Activated naive CD8-positive, alpha-beta T cell treated with anti-CD3 and anti-CD28 coated beads, Interleukin-2, amount 10 ng/mL, durations not matched to agents 7 days and 5 days (primary cell): ENCODE data around the gene ARHGEF37. TPM values are rescaled to one million over a fixed set of nuclear protein-coding genes. Genes with fewer than 3 reads are reported as not detected.
"Not testable (repeated sequence)": the region's sequence is repeated elsewhere in the genome, so short reads cannot be mapped to it uniquely, and the experiment has no call there.

Source experiments
- ATAC-seq: fragments of 150-1000 bp; cut with Tn5 transposase; one replicate; pipeline ENCODE4 v1.10.0; 2021; ENCODE audit warnings: low read depth, moderate library complexity
- POLR2A ChIA-PET: fragments of 350-600 bp; sonication (Branson Sonifier 250); formaldehyde crosslinking; loops from one replicate; lab custom pipeline; 2021; ENCODE audit warnings: antibody characterized with exemption; lab: Charles Lee
- DNase-seq: peaks from one replicate; pipeline ENCODE4 v3.0.0; 2021
- H3K27ac Mint-ChIP-seq: one replicate; pipeline ENCODE4 v1.8.0; 2022; ENCODE audit warnings: mild to moderate bottlenecking, mixed read lengths
- H3K27me3 Mint-ChIP-seq: one replicate; pipeline ENCODE4 v1.8.0; 2022; ENCODE audit warnings: mild to moderate bottlenecking, moderate library complexity, mixed read lengths
- H3K36me3 Mint-ChIP-seq: one replicate; pipeline ENCODE4 v1.8.0; 2021; ENCODE audit warnings: mild to moderate bottlenecking, mixed read lengths
- H3K4me1 Mint-ChIP-seq: one replicate; pipeline ENCODE4 v1.8.0; 2021; ENCODE audit warnings: mixed read lengths
- H3K4me3 Mint-ChIP-seq: one replicate; pipeline ENCODE4 v1.8.0; 2022; ENCODE audit warnings: mild to moderate bottlenecking, moderate library complexity, mixed read lengths
- H3K9me3 Mint-ChIP-seq: one replicate; pipeline ENCODE4 v1.8.0; 2021; ENCODE audit warnings: mixed read lengths
- total RNA-seq, 2 experiments: library from RNA; stranded (reverse); gene quantifications; one replicate each; pipeline ENCODE4 v1.2.3, GENCODE V29; 2021

ARHGEF37 gene, protein sequence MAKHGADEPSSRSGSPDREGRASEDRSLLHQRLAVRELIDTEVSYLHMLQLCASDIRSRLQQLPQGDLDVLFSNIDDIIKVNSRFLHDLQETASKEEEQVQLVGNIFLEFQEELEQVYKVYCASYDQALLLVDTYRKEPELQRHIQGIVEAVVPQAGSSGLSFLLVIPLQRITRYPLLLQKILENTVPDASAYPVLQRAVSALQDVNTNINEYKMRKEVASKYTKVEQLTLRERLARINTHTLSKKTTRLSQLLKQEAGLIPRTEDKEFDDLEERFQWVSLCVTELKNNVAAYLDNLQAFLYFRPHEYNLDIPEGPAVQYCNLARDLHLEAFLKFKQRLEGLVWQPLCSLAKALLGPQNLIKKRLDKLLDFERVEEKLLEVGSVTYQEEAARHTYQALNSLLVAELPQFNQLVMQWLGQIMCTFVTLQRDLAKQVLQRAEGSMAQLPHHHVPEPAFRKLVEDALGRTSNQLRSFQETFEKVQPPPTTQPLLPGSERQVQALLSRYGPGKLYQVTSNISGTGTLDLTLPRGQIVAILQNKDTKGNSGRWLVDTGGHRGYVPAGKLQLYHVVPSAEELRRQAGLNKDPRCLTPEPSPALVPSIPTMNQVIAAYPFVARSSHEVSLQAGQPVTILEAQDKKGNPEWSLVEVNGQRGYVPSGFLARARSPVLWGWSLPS
- under 1 TPM; 0.82 to 0.83 TPM for total RNA-seq

DNA sequence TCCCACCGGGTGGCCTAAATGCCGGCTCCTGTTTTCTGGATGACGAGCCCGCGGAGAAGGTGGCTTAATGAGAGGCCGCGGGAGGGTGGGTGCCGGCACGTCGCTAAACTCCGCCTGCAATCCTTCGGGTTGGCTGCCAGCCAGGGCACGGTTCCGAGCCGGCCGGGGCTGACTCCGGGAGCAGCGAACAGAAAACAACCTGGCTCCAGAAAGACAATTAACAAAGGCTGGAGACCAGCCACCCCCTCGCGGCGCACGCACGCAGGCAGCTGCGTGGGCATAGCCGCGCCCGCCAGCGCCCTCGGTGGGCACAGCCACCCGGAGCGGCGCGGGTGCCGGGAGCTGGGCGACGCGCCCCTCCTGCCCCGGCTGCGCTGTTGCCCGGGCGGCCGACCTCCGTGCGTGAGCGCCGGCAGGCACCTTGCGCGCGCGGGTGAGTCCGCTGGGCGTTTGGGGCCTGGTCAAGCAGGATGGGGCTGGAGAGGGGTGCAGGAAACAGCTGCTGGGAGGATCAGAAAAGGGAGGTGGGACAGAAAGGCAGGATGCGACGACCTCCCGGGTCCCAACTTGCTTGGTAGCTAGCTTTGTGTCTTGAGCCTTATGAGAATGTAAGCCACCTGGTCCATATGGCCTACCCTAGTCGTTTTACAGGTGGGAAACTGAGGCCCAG lies at the start of gene ARHGEF37:
Gene ARHGEF37, plus strand, starts transcription at position 307 of the 670 bp plus-strand sequence. CDS start 16,272 bp downstream, outside the sequence.
- POLR2A ChIA-PET = no interaction called here
- H3K27ac Mint-ChIP-seq = peak within 1 kb of the TSS; percentile 30
- H3K9me3 Mint-ChIP-seq = no peaks in the 10 kb centered on the region
- peak within 1 kb of the TSS; percentile 79 for H3K4me3 Mint-ChIP-seq
- peaks cover 3% of the 10 kb centered on the region for H3K36me3 Mint-ChIP-seq
- peaks cover 6% of the 10 kb centered on the region for H3K4me1 Mint-ChIP-seq
- H3K27me3 Mint-ChIP-seq = peaks cover 14% of the 10 kb centered on the region
- ATAC-seq (peak; percentile 81), DNase-seq (peak; percentile 56)

DNA sequence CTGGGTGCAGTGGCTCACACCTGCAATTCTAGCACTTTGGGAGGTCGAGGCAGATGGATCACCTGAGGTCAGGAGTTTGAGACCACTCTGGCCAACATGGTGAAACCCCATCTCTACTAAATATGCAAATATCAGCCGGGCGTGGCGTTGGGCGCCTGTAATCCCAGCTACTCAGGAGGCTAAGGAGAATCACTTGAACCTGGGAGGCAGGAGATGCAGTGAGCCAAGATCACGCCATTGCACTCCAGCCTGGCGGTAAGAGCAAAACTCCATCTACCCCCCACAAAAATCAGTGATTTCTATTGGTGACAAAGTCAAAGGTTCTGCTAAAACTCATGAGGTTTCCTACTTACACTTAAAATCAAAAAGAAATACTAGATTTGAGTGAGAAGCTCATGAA lies 48.9 kb upstream of the ARHGEF37 start:
- H3K4me3 Mint-ChIP-seq = no peak overlapping the region
- H3K4me1 Mint-ChIP-seq = peaks cover 37% of the 10 kb centered on the region
- no peak overlapping the region for H3K27ac Mint-ChIP-seq
- no peaks in the 10 kb centered on the region for H3K9me3 Mint-ChIP-seq
- peaks cover 35% of the 10 kb centered on the region for H3K36me3 Mint-ChIP-seq
- ATAC-seq = no peak
- POLR2A ChIA-PET = no interaction called here
- no peak for DNase-seq
- no peaks in the 10 kb centered on the region for H3K27me3 Mint-ChIP-seq

DNA sequence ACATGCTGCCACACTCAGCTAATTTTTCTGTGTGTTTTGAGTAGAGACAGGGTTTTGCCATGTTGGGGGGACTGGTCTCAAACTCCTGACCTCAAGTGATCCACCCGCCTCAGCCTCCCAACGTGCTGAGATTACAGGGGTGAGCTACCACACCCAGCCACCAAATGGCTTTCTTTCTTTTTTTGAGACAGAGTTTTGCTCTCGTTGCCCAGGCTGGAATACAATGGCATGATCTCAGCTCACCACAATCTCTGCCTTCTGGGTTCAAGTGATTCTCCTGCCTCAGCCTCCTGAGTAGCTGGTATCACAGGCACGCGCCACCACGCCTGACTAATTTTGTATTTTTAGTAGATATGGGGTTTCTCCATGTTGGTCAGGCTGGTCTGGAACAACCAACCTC lies 45.5 kb upstream of the ARHGEF37 start:
- H3K27me3 Mint-ChIP-seq, H3K4me3 Mint-ChIP-seq, H3K9me3 Mint-ChIP-seq, DNase-seq, ATAC-seq, POLR2A ChIA-PET, H3K27ac Mint-ChIP-seq: not testable (repeated sequence)
- Mint-ChIP-seq H3K36me3 (peaks cover 39% of the 10 kb centered on the region), H3K4me1 (peaks cover 29% of the 10 kb centered on the region)

DNA sequence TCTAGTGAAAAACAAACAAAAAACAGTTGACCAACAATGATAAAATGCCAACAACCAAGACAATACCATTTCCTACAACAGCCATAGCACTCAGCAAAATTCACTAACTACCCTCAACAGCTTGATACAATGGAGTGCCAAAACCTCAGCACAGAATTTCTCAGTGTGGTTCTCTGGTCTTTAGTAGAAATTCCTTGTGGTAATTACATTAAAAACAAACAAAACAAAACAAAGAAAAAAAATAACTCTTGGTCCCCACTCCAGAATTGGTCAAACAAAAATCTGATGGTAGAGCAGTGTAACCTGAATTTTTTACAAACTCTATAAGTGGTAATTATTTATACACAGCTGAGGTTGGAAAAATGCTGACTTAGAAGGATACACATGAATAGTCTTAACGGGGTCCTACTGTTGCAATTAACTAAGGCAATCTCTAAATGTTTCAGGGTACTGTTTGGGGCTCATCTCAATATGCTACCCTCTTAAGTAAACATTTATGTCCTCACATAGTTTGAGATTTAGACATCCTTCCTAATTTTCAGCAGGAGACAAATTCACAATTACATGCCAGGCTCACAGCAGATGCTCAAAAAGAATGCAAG lies 43.8 kb upstream of the ARHGEF37 start:
- Mint-ChIP-seq H3K9me3 (no peaks in the 10 kb centered on the region), H3K36me3 (peaks cover 40% of the 10 kb centered on the region)

GRCh38 chr5:149540089-149540488 lies 41.2 kb upstream of the ARHGEF37 start:
- peaks cover 27% of the 10 kb centered on the region for H3K4me1 Mint-ChIP-seq
- H3K4me3 Mint-ChIP-seq = no peak overlapping the region
- H3K9me3 Mint-ChIP-seq = no peaks in the 10 kb centered on the region
- H3K27me3 Mint-ChIP-seq = no peaks in the 10 kb centered on the region
- H3K36me3 Mint-ChIP-seq = peaks cover 29% of the 10 kb centered on the region
- no peak overlapping the region for H3K27ac Mint-ChIP-seq
- ATAC-seq (no peak), DNase-seq (no peak)
- POLR2A ChIA-PET = interaction anchor here (1.8 kb wide), 1 partner anchor 10 kb away, joined by 8 read pairs; no protein-coding TSS in a partner anchor

More for the DNA sequence above, 43.8 kb upstream of the ARHGEF37 start:
- H3K4me3 Mint-ChIP-seq = no peak overlapping the region
- ATAC-seq (no peak), DNase-seq (no peak)
- H3K27ac Mint-ChIP-seq = no peak overlapping the region
- peaks cover 33% of the 10 kb centered on the region for H3K4me1 Mint-ChIP-seq
- POLR2A ChIA-PET = interaction anchor here (2.0 kb wide), 1 partner anchor 13 kb away, joined by 5 read pairs; no protein-coding TSS in a partner anchor
- H3K27me3 Mint-ChIP-seq = no peaks in the 10 kb centered on the region

GRCh38 chr5:149541893-149542292 lies 39.4 kb upstream of the ARHGEF37 start:
- Mint-ChIP-seq H3K27ac (no peak overlapping the region), H3K4me3 (no peak overlapping the region), H3K27me3 (no peaks in the 10 kb centered on the region), H3K4me1 (peaks cover 28% of the 10 kb centered on the region), H3K9me3 (no peaks in the 10 kb centered on the region), H3K36me3 (peaks cover 29% of the 10 kb centered on the region)
- ATAC-seq (no peak), DNase-seq (no peak)
- POLR2A ChIA-PET = interaction anchor here (0.7 to 1.8 kb wide), 2 partner anchors 8 to 101 kb away, joined by 4 to 8 read pairs; no protein-coding TSS in a partner anchor

GRCh38 chr5:149543361-149544027 lies 37.8 kb upstream of the ARHGEF37 start:
- H3K36me3 Mint-ChIP-seq = peaks cover 28% of the 10 kb centered on the region
- POLR2A ChIA-PET = interaction anchor here (0.6 to 1.6 kb wide), 2 partner anchors 29 to 419 kb away, joined by 3 to 4 read pairs; no protein-coding TSS in a partner anchor
- no peaks in the 10 kb centered on the region for H3K9me3 Mint-ChIP-seq
- H3K4me1 Mint-ChIP-seq = peaks cover 32% of the 10 kb centered on the region
- ATAC-seq (no peak), DNase-seq (no peak)
- no peaks in the 10 kb centered on the region for H3K27me3 Mint-ChIP-seq
- no peak overlapping the region for H3K4me3 Mint-ChIP-seq
- no peak overlapping the region for H3K27ac Mint-ChIP-seq

GRCh38 chr5:149544028-149544420 lies 37.3 kb upstream of the ARHGEF37 start:
- peaks cover 30% of the 10 kb centered on the region for H3K36me3 Mint-ChIP-seq
- no peaks in the 10 kb centered on the region for H3K27me3 Mint-ChIP-seq
- DNase-seq (no peak), ATAC-seq (no peak)
- no peak overlapping the region for H3K4me3 Mint-ChIP-seq
- H3K4me1 Mint-ChIP-seq = peaks cover 35% of the 10 kb centered on the region
- no peaks in the 10 kb centered on the region for H3K9me3 Mint-ChIP-seq
- POLR2A ChIA-PET = interaction anchor here (0.6 to 1.6 kb wide), 3 partner anchors 18 to 418 kb away, joined by 3 to 4 read pairs (median 3); no protein-coding TSS in a partner anchor
- H3K27ac Mint-ChIP-seq = no peak overlapping the region

GRCh38 chr5:149545327-149545726 lies 36.0 kb upstream of the ARHGEF37 start:
- no peak overlapping the region for H3K4me3 Mint-ChIP-seq
- peaks cover 36% of the 10 kb centered on the region for H3K4me1 Mint-ChIP-seq
- no peak for DNase-seq
- H3K27ac Mint-ChIP-seq = no peak overlapping the region
- no peaks in the 10 kb centered on the region for H3K9me3 Mint-ChIP-seq
- POLR2A ChIA-PET = no interaction called here
- peaks cover 40% of the 10 kb centered on the region for H3K36me3 Mint-ChIP-seq
- no peak for ATAC-seq
- no peaks in the 10 kb centered on the region for H3K27me3 Mint-ChIP-seq

DNA sequence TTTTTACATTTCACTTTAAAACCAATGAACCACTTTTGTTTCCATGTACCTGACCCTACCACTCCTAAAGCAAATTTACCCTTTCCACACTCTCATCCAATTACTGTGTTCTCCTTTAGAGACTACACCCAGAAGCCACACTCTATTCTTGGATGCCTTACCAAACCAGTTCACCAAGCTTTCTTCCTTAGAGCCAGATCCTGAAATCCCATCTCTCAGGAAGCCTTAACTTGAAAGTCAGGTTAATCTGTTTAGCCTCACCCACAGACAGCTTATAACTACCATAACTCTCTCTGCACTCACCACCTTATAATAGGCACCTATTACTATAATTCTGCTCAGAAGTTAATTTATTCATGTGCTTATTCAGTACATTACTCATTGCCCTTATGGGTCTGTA lies 34.3 kb upstream of the ARHGEF37 start:
- Mint-ChIP-seq H3K4me3 (peak overlapping the region; percentile 28), H3K9me3 (no peaks in the 10 kb centered on the region)

DNA sequence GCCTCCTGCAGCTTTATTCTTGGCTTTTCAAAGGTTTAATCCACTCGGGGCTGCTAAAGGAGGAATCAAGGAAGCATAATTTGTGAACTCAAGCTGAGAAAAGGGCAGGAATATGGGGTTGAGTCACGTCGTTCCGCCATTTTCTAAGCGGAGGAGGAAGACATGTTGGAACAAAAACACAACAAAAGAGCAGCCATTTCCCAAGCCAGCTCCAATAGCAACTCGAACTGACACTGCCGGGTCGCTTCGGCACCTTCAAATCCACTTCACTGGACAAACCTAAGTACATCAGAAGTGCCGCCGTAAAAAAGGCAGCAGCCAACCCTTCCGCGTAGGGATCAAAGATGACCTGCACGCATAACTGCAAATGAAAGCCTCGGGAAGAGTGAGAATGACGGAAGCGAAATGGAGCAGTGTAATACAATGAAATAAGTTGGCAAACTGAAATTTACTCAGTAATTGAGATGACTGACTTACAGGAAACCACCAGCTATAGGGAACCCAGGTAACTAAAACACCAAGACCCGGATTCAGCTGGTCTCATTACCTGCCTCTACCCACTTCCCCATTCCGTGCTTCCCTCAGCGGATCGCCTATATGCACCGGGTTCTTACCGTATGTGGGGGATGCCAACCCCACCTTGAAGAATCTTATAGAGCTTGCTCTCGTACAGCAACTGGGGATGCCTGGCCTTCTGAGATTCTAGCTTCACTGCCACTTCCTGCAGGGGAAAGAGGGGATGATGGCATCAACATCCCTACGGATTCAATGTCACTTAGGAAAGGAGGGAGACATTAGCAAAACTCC lies 31.6 kb upstream of the ARHGEF37 start:
- peak overlapping the region; percentile 99 for H3K27ac Mint-ChIP-seq
- H3K4me3 Mint-ChIP-seq = peak overlapping the region; percentile 92
- no peaks in the 10 kb centered on the region for H3K9me3 Mint-ChIP-seq
- DNase-seq = peak; percentile 48
- peaks cover 29% of the 10 kb centered on the region for H3K36me3 Mint-ChIP-seq
- no peak for ATAC-seq
- POLR2A ChIA-PET = interaction anchor here (1.1 to 3.7 kb wide), 7 partner anchors 9 to 451 kb away, joined by 3 to 26 read pairs (median 5); partner anchors contain the start of genes GRPEL2, HMGXB3, PCYOX1L and TIGD6
- H3K27me3 Mint-ChIP-seq = no peaks in the 10 kb centered on the region
- H3K4me1 Mint-ChIP-seq = peaks cover 29% of the 10 kb centered on the region

More for the DNA sequence above, 34.3 kb upstream of the ARHGEF37 start:
- H3K27ac Mint-ChIP-seq = peak overlapping the region; percentile 44
- peaks cover 34% of the 10 kb centered on the region for H3K4me1 Mint-ChIP-seq
- no peak for ATAC-seq
- no peak for DNase-seq
- no peaks in the 10 kb centered on the region for H3K27me3 Mint-ChIP-seq
- H3K36me3 Mint-ChIP-seq = peaks cover 32% of the 10 kb centered on the region
- POLR2A ChIA-PET = no interaction called here

GRCh38 chr5:149550268-149550583 lies 31.1 kb upstream of the ARHGEF37 start:
- Mint-ChIP-seq H3K36me3 (peaks cover 29% of the 10 kb centered on the region), H3K4me1 (peaks cover 29% of the 10 kb centered on the region), H3K27me3 (no peaks in the 10 kb centered on the region), H3K4me3 (peak overlapping the region; percentile 92), H3K9me3 (no peaks in the 10 kb centered on the region), H3K27ac (peak overlapping the region; percentile 99)
- no peak for ATAC-seq
- POLR2A ChIA-PET = interaction anchor here (1.1 to 3.7 kb wide), 7 partner anchors 9 to 450 kb away, joined by 3 to 26 read pairs (median 5); partner anchors contain the start of genes GRPEL2, HMGXB3, PCYOX1L and TIGD6
- DNase-seq = no peak
